GM12873 (cell line): ENCODE data around the gene MMP14.
A peak's percentile ranks its signal among the peaks of the same experiment; 100 is the strongest.

ENCODE experiments used
- CTCF ChIP-seq: IDR thresholded peaks from 2 replicates; pipeline ENCODE4 v1.5.1; 2012; ENCODE audit warnings: low read depth, mild to moderate bottlenecking, moderate library complexity, low read length, control low read depth; ENCODE audit not compliant: insufficient read depth; ENCODE audit errors: missing control alignments

Gene MMP14

GRCh38 chr14:22808388-22809209 lies 27.8 kb upstream of the MMP14 start:
- no peak for TF ChIP-seq CTCF

GRCh38 chr14:22811722-22812121 lies 24.7 kb upstream of the MMP14 start:
- no peak for TF ChIP-seq CTCF

GRCh38 chr14:22812744-22813143 lies 23.6 kb upstream of the MMP14 start:
- peak; percentile 47 for TF ChIP-seq CTCF

- TF ChIP-seq CTCF, result no peak
Observed at GRCh38 chr14:22813145-22813544, 23.2 kb upstream of the MMP14 start.

DNA sequence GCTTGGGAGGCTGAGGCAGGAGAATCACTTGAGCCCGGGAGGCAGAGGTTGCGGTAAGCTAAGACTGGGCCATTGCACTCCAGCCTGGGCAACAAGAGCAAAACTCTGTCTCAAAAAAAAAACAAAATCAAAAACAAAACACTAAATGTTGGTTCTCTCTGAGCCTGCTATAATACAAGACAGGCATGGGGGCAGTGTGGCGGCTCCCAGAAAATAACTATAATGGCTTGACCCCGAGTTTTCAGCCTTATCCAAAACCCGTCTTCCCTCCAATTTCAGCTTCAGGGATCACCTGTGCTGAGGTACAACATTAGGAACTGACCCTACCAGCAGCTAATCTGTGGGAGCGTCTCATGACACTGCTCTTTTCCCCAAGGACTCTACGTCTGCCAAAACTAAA lies 22.0 kb upstream of the MMP14 start:
- no peak for TF ChIP-seq CTCF

GRCh38 chr14:22814941-22815713 lies 21.3 kb upstream of the MMP14 start, which contains the start of gene SLC7A7:
Gene SLC7A7 (minus strand): TSS chr14:22815435. CDS start chr14:22813398, 2,037 bp downstream.
- no peak for TF ChIP-seq CTCF

DNA sequence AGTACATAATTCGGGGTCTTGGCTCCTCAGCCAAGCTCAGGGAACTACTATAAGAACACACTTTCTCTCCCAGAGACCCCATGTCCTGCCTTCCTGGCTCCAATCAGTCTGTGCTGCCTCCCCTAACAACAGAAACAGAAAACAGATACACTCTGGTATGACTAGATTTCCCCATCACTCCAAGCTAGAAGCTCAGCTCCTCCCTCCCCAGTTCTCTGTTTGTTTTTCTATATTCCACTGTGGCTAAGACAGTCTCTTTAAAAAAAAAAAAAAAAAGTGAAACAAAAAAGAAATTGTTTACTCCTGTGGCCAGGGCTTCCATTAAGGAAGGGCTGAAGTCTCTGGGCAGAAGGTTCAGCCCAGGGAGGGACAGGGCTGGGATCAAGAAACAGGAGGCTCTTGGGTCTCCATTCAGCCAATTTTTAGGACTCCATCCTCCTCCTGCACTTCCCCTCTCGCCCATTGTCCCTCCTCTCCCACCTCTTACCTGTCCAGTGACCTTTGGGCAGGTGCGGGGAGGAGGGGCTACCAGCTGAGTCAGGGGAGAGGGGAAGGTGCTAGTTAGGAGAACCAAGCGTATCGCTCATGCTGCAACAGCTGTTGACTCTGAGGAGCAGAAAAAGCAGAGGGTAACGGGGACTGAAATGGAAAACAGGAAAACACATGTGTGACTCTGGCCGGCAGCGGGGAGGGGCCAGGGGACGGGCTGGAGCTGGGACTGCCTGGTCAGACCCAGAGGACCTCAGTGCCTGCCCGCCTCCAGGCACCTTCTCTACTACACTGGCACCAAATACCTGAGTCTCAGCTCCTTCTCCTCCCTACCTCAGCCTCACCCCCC lies 17.0 kb upstream of the MMP14 start:
- no peak for TF ChIP-seq CTCF
